K562 (cell line): Measurements from ENCODE around the gene BBC3. TPM values are rescaled to one million over a fixed set of nuclear protein-coding genes. Genes with fewer than 3 reads are reported as not detected.

ENCODE experiments used
- BDP1 ChIP-seq: IDR thresholded peaks from 3 replicates; pipeline ENCODE4 v1.6.1; 2011; ENCODE audit not compliant: insufficient read length, insufficient read depth
- BRD4 ChIP-seq: fragments of 200-600 bp; sonication (generic); IDR thresholded peaks from 2 replicates; pipeline ENCODE4 v1.6.1; 2017; ENCODE audit warnings: inconsistent platforms
- ETV1 ChIP-seq: fragments of 450-650 bp; conservative IDR thresholded peaks from 2 replicates; pipeline ENCODE4 v1.6.1; 2016; ENCODE audit warnings: missing genetic modification characterization, control low read depth, low read depth, missing compliant biosample characterization
- PML ChIP-seq: IDR thresholded peaks from 2 replicates; pipeline ENCODE4 v1.6.1; 2012; ENCODE audit warnings: low read length, inconsistent platforms
- TBL1XR1 ChIP-seq, 2 experiments: IDR thresholded peaks; 2 replicates each; pipeline ENCODE4 v1.6.1; 2012; ENCODE audit warnings: improper control_type of control experiment in 2 of 2, low read length in 2 of 2, mild to moderate bottlenecking in 1 of 2
- ZNF124 ChIP-seq: sonication (generic); formaldehyde crosslinking; IDR thresholded peaks from 2 replicates; pipeline ENCODE4 v1.8.1; 2022; ENCODE audit warnings: missing genetic modification reagents
- ZNF436 ChIP-seq: fragments of 250-450, 450-650 bp; sonication (Bioruptor Pico); formaldehyde crosslinking; IDR thresholded peaks from 2 replicates; pipeline ENCODE4 v1.7.0; 2020; ENCODE audit warnings: mild to moderate bottlenecking
- ZNF766 ChIP-seq: fragments of 200-800 bp; sonication (Bioruptor generic); conservative IDR thresholded peaks from 2 replicates; pipeline ENCODE4 v1.6.1; 2016; ENCODE audit warnings: missing genetic modification characterization, missing compliant biosample characterization
- polyA plus RNA-seq, 8 experiments: library from polyadenylated mRNA; depleted of rRNA in 4 of 8; stranded (reverse) in 5 of 8; unstranded in 3 of 8; fragments of >200 nt; fragmentation: Nextera tagmentation in 2 of 8; fragmentation: Illumina TruSeq in 1 of 8; extraction: Ambion mirVana in 2 of 8; extraction: Trizol in 1 of 8; gene quantifications; 2 replicates each; pipeline versions ENCODE4 v1.2.1 to v1.2.3, GENCODE V29; 2011 to 2014; ENCODE audit warnings: inconsistent platforms in 1 of 8, missing spikeins in 1 of 8
- total RNA-seq, 7 experiments: library from RNA; depleted of rRNA in 6 of 7; stranded (reverse); fragments of >200 nt in 6 of 7; fragmentation: Illumina TruSeq in 2 of 7; extraction: Trizol in 2 of 7; gene quantifications; 2 replicates each; pipeline versions ENCODE4 v1.2.1 to v1.2.3, GENCODE V29; 2011 to 2021; ENCODE audit warnings: low replicate concordance in 1 of 7
- TF ChIP-seq, protein P1 (sequence below): fragments of 450-650 bp; IDR thresholded peaks from 2 replicates; pipeline ENCODE4 v1.6.1; 2017; ENCODE audit warnings: antibody characterized with exemption, mild to moderate bottlenecking
- TF ChIP-seq, protein P2 (sequence below): sonication (generic); formaldehyde crosslinking; IDR thresholded peaks from 2 replicates; pipeline ENCODE4 v1.8.0; 2022; ENCODE audit warnings: mild to moderate bottlenecking, missing genetic modification reagents
- TF ChIP-seq, protein P3 (sequence below): IDR thresholded peaks from 3 replicates; pipeline ENCODE4 v1.6.1; 2011; ENCODE audit warnings: borderline replicate concordance, mild to moderate bottlenecking, moderate library complexity; ENCODE audit not compliant: insufficient read length; ENCODE audit errors: extremely low read depth
- TF ChIP-seq, protein P4 (sequence below): fragments of 450-650 bp; conservative IDR thresholded peaks from 2 replicates; pipeline ENCODE4 v1.6.1; 2016; ENCODE audit warnings: missing genetic modification characterization, low read depth, mild to moderate bottlenecking, control low read depth, missing compliant biosample characterization

Gene BBC3
- total and polyA plus RNA-seq, 9 of the 15 experiments (the other 6 are each of a cell fraction or from before 2014, with no cell fraction given): 0.15 to 30.7 (median 4.8) TPM

DNA sequence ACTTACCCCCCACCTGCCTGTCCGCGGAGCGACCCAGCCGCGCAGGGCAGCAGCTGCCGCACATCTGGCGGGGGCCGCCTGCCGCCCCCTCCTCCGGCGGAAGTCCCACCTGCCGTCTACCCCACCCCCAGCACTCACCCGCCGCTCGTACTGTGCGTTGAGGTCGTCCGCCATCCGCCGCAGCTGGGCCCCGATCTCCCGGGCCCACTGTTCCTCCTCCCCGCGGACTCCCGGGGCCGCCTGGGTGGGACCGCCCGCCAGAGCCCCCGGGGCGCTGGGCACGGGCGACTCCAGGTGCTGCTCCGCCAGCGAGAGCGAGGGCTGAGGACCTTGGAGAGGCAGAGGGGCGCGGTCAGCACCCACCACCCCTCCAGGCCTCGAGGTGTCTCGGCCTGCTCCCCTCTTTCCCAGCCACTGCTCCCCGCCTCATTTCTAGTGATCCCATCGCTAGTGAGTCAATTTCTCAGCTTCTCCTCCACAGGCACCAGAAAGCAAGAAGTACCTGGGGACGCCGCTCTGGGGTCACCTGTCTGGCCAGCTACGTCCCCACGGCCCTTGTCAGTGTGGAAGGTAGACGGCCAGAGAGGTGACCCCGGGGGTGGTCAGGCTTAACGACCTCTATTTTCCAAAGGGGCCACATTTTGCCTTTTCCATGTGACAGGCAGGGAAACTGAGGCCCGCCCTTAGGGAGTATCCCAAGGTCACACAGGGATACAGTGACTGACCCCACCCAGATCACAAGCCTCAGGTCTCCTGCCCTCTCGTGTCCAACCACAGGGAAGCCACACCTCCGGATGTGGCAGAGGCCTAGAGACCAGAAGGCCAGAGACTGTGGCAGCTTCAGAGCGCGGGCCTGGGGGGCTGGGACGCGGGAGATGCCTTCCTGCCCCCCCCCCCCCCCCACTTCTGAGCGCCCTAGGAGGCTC is 4.3 kb downstream of the BBC3 start (continued):
- TF ChIP-seq, protein P1, sequence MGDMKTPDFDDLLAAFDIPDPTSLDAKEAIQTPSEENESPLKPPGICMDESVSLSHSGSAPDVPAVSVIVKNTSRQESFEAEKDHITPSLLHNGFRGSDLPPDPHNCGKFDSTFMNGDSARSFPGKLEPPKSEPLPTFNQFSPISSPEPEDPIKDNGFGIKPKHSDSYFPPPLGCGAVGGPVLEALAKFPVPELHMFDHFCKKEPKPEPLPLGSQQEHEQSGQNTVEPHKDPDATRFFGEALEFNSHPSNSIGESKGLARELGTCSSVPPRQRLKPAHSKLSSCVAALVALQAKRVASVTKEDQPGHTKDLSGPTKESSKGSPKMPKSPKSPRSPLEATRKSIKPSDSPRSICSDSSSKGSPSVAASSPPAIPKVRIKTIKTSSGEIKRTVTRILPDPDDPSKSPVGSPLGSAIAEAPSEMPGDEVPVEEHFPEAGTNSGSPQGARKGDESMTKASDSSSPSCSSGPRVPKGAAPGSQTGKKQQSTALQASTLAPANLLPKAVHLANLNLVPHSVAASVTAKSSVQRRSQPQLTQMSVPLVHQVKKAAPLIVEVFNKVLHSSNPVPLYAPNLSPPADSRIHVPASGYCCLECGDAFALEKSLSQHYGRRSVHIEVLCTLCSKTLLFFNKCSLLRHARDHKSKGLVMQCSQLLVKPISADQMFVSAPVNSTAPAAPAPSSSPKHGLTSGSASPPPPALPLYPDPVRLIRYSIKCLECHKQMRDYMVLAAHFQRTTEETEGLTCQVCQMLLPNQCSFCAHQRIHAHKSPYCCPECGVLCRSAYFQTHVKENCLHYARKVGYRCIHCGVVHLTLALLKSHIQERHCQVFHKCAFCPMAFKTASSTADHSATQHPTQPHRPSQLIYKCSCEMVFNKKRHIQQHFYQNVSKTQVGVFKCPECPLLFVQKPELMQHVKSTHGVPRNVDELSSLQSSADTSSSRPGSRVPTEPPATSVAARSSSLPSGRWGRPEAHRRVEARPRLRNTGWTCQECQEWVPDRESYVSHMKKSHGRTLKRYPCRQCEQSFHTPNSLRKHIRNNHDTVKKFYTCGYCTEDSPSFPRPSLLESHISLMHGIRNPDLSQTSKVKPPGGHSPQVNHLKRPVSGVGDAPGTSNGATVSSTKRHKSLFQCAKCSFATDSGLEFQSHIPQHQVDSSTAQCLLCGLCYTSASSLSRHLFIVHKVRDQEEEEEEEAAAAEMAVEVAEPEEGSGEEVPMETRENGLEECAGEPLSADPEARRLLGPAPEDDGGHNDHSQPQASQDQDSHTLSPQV: peak; percentile 89
- TF ChIP-seq ZNF766 (CRISPR knock-in tag): peak; percentile 81
- TF ChIP-seq, protein P2, sequence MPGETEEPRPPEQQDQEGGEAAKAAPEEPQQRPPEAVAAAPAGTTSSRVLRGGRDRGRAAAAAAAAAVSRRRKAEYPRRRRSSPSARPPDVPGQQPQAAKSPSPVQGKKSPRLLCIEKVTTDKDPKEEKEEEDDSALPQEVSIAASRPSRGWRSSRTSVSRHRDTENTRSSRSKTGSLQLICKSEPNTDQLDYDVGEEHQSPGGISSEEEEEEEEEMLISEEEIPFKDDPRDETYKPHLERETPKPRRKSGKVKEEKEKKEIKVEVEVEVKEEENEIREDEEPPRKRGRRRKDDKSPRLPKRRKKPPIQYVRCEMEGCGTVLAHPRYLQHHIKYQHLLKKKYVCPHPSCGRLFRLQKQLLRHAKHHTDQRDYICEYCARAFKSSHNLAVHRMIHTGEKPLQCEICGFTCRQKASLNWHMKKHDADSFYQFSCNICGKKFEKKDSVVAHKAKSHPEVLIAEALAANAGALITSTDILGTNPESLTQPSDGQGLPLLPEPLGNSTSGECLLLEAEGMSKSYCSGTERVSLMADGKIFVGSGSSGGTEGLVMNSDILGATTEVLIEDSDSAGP (CRISPR knock-in tag): no peak
- TF ChIP-seq PML: no peak
- no peak for TF ChIP-seq BDP1
- TF ChIP-seq, protein P3, sequence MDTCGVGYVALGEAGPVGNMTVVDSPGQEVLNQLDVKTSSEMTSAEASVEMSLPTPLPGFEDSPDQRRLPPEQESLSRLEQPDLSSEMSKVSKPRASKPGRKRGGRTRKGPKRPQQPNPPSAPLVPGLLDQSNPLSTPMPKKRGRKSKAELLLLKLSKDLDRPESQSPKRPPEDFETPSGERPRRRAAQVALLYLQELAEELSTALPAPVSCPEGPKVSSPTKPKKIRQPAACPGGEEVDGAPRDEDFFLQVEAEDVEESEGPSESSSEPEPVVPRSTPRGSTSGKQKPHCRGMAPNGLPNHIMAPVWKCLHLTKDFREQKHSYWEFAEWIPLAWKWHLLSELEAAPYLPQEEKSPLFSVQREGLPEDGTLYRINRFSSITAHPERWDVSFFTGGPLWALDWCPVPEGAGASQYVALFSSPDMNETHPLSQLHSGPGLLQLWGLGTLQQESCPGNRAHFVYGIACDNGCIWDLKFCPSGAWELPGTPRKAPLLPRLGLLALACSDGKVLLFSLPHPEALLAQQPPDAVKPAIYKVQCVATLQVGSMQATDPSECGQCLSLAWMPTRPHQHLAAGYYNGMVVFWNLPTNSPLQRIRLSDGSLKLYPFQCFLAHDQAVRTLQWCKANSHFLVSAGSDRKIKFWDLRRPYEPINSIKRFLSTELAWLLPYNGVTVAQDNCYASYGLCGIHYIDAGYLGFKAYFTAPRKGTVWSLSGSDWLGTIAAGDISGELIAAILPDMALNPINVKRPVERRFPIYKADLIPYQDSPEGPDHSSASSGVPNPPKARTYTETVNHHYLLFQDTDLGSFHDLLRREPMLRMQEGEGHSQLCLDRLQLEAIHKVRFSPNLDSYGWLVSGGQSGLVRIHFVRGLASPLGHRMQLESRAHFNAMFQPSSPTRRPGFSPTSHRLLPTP: no peak
- TF ChIP-seq ETV1: peak; percentile 97
- TF ChIP-seq, protein P4, sequence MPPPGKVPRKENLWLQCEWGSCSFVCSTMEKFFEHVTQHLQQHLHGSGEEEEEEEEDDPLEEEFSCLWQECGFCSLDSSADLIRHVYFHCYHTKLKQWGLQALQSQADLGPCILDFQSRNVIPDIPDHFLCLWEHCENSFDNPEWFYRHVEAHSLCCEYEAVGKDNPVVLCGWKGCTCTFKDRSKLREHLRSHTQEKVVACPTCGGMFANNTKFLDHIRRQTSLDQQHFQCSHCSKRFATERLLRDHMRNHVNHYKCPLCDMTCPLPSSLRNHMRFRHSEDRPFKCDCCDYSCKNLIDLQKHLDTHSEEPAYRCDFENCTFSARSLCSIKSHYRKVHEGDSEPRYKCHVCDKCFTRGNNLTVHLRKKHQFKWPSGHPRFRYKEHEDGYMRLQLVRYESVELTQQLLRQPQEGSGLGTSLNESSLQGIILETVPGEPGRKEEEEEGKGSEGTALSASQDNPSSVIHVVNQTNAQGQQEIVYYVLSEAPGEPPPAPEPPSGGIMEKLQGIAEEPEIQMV (tag): 0 out of 2 replicates have a peak, but pooled peaks have one; percentile 9
- peak in 1 of 2 experiments; percentile 42; a peak in 1 of 4 replicates for TF ChIP-seq TBL1XR1 (IDR thresholded peaks at IDR 0.05; ENCODE audit: low read length in 2 of 2)
- peak; percentile 94 for TF ChIP-seq BRD4
- TF ChIP-seq ZNF124 (CRISPR knock-in tag): no peak
- no peak for TF ChIP-seq ZNF436 (CRISPR knock-in tag)
